ENCODE data around the gene ZNG1B.
A peak's percentile ranks its signal among the peaks of the same experiment; 100 is the strongest.
"Not testable (repeated sequence)": the region's sequence is repeated elsewhere in the genome, so short reads cannot be mapped to it uniquely, and the experiment has no call there.

The ZNG1B gene

DNA sequence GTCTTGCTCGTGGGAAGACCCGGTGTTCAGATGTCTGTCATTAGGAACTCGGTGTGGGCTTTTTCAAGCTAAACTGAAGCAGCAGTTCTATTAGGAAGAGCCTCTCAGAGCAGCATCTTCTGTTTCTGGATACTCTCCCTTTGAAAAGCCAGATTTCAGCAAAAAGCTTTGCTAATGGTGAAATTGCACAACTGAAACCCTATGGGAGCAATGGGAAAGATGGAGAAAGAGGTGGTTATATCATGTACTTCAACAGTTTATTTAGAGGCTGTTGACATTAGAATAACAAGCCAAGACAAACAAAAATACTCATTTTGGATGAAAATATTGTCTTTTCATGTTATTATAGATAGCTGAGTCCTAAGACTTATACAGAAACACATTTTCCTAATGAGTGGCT lies 91.4 kb downstream of the ZNG1B start:
- not testable (repeated sequence) for DNase-seq; H3K9me3 ChIP-seq (replicated peaks; ENCODE audit: insufficient read depth, low read length); H3K9me2 ChIP-seq (replicated peaks; ENCODE audit: insufficient read depth, low read length); H3K27me3 ChIP-seq (replicated peaks; ENCODE audit: insufficient read depth, low read length); H3K36me3 ChIP-seq (replicated peaks; ENCODE audit: insufficient read depth, low read length); H2AFZ ChIP-seq (ENCODE audit: low read length); H3K4me2 ChIP-seq (ENCODE audit: low read depth, low read length); H3K4me3 ChIP-seq (ENCODE audit: low read length); H3K79me2 ChIP-seq (ENCODE audit: low read length); H3K27ac ChIP-seq (ENCODE audit: low read length); H3K9ac ChIP-seq (ENCODE audit: low read length); H4K20me1 ChIP-seq (ENCODE audit: insufficient read depth, low read length); H3F3A ChIP-seq (ENCODE audit: insufficient read depth, low read length); H3K4me1 ChIP-seq (ENCODE audit: low read length)

DNA sequence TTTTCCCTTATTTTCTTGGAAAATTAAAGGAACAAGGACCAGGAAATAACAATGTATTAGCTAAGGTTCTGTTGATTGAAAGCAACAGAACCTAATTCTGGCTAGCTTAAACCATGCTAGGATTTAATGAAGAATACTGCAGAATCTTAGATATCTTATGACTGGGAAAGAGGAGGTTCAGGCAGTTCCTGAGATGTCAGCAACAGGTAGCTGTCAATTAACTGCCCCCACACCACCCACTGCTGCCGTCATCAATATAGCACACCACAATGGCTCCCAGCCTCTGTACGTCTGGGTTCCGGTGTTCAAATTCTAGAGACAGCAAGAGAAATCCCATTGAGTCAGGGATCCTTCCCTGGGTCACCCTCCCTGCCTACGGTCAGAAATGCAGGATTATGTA lies 95.5 kb downstream of the ZNG1B start:
- not testable (repeated sequence) for H3K9ac ChIP-seq (ENCODE audit: low read length); H2AFZ ChIP-seq (ENCODE audit: low read length); H4K20me1 ChIP-seq (ENCODE audit: insufficient read depth, low read length); H3K9me2 ChIP-seq (replicated peaks; ENCODE audit: insufficient read depth, low read length); H3K36me3 ChIP-seq (replicated peaks; ENCODE audit: insufficient read depth, low read length); H3K4me1 ChIP-seq (ENCODE audit: low read length); DNase-seq; H3K27ac ChIP-seq (ENCODE audit: low read length); H3K9me3 ChIP-seq (replicated peaks; ENCODE audit: insufficient read depth, low read length); H3K4me2 ChIP-seq (ENCODE audit: low read depth, low read length); H3K27me3 ChIP-seq (replicated peaks; ENCODE audit: insufficient read depth, low read length); H3K4me3 ChIP-seq (ENCODE audit: low read length); H3F3A ChIP-seq (ENCODE audit: insufficient read depth, low read length); H3K79me2 ChIP-seq (ENCODE audit: low read length)

DNA sequence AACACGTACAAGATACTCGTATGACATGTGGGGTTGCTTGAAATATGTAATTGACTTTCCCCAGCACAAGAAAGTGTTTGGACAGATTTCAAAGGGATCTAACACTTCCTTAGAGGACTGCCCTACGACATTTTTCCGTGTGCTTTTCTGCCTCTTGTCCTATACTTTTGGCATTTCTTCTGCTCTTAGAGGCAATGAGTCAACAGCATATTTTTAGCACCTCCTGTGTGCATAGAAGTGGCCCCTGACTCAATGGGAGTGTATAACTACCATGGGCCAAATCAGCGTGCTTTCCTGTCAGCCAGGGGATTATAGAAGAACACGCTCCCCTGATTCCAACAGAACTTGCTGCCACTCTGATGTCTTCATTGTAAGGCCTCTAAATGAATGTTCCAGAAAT lies 99.1 kb downstream of the ZNG1B start:
- H3K4me2 ChIP-seq (ENCODE audit: low read depth, low read length); H2AFZ ChIP-seq (ENCODE audit: low read length); H3K4me1 ChIP-seq (ENCODE audit: low read length); H3K9me2 ChIP-seq (replicated peaks; ENCODE audit: insufficient read depth, low read length); H4K20me1 ChIP-seq (ENCODE audit: insufficient read depth, low read length); H3K27me3 ChIP-seq (replicated peaks; ENCODE audit: insufficient read depth, low read length); H3K79me2 ChIP-seq (ENCODE audit: low read length); H3K27ac ChIP-seq (ENCODE audit: low read length); H3K9me3 ChIP-seq (replicated peaks; ENCODE audit: insufficient read depth, low read length); H3K36me3 ChIP-seq (replicated peaks; ENCODE audit: insufficient read depth, low read length); H3K9ac ChIP-seq (ENCODE audit: low read length); H3K4me3 ChIP-seq (ENCODE audit: low read length); DNase-seq; H3F3A ChIP-seq (ENCODE audit: insufficient read depth, low read length): not testable (repeated sequence)

DNA sequence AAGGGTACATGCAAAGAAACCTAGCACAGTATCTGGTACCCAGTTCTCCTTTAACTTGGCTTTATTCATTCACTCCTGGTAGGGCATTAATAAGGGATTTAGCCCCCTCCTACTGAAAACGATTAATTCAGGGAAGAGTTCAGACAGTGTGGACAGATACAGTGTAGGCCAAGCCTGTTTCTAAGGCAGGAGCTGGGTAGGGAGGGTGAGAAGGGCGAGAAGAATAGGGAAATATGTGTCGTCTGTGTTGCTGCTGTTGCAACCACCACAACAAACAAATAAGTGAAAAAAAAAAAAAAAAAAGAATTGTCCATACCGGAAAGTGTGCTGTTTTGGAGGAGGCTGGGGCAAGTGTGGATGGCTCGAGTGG lies 103.3 kb downstream of the ZNG1B start:
- not testable (repeated sequence) for H3K9ac ChIP-seq (ENCODE audit: low read length); H3K36me3 ChIP-seq (replicated peaks; ENCODE audit: insufficient read depth, low read length); H2AFZ ChIP-seq (ENCODE audit: low read length); H4K20me1 ChIP-seq (ENCODE audit: insufficient read depth, low read length); DNase-seq; H3K79me2 ChIP-seq (ENCODE audit: low read length); H3K27me3 ChIP-seq (replicated peaks; ENCODE audit: insufficient read depth, low read length); H3K9me3 ChIP-seq (replicated peaks; ENCODE audit: insufficient read depth, low read length); H3K9me2 ChIP-seq (replicated peaks; ENCODE audit: insufficient read depth, low read length); H3K4me1 ChIP-seq (ENCODE audit: low read length); H3K4me3 ChIP-seq (ENCODE audit: low read length); H3K27ac ChIP-seq (ENCODE audit: low read length); H3F3A ChIP-seq (ENCODE audit: insufficient read depth, low read length); H3K4me2 ChIP-seq (ENCODE audit: low read depth, low read length)

DNA sequence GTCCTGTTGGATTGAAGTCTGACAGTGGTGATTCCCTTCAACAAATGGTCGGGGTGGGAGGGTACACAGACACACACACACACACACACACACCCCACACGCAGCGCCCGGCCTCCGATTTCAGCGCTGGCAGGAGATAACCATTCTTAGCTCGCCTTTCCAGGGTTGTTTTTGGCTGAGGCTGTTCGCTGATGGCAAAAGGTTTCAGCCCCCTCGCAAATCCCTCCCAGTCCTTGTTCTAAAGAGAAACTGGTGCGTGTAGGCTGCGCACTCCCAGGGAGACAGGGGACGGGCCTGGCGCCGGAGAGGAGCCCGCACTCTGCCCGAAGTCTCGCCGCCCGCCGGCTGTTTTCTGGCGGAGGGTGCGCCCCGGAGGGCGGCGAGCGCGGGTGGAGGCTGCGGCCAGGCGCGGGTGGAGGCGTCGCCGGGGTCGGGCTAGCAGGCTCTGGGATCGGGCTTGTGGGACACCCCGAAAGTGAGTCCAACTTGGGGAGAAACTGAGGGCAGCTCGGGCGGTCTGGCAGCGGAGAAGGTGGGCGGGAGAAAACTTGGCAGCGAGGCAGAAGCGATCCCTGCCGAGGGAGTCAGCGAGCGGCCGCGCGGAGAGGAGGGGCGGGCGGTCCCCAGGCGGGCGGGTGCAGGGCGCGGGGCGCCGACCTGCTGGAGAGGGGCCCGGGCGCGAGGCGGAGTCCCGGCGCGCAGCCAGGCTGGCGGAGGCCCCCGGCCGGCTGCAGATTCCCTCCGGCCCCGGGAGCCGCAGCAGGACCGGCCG lies 103.9 kb downstream of the ZNG1B start:
- H3K27me3 ChIP-seq (replicated peaks; ENCODE audit: insufficient read depth, low read length); H3K9me2 ChIP-seq (replicated peaks; ENCODE audit: insufficient read depth, low read length); H3K79me2 ChIP-seq (ENCODE audit: low read length); H3K9ac ChIP-seq (ENCODE audit: low read length); H3K27ac ChIP-seq (ENCODE audit: low read length); H3K9me3 ChIP-seq (replicated peaks; ENCODE audit: insufficient read depth, low read length); H3K36me3 ChIP-seq (replicated peaks; ENCODE audit: insufficient read depth, low read length); H3F3A ChIP-seq (ENCODE audit: insufficient read depth, low read length); H3K4me1 ChIP-seq (ENCODE audit: low read length); H4K20me1 ChIP-seq (ENCODE audit: insufficient read depth, low read length): not testable (repeated sequence)
- H3K4me3 ChIP-seq (ENCODE audit: low read length), result peak overlapping the region; percentile 39
- peak overlapping the region; percentile 45; the same call in 1 of the 2 replicates for H2AFZ ChIP-seq (ENCODE audit: low read length)
- peak overlapping the region; percentile 65; the same call in 1 of the 2 replicates for H3K4me2 ChIP-seq (ENCODE audit: low read depth, low read length)
- peak; percentile 5 for DNase-seq

DNA sequence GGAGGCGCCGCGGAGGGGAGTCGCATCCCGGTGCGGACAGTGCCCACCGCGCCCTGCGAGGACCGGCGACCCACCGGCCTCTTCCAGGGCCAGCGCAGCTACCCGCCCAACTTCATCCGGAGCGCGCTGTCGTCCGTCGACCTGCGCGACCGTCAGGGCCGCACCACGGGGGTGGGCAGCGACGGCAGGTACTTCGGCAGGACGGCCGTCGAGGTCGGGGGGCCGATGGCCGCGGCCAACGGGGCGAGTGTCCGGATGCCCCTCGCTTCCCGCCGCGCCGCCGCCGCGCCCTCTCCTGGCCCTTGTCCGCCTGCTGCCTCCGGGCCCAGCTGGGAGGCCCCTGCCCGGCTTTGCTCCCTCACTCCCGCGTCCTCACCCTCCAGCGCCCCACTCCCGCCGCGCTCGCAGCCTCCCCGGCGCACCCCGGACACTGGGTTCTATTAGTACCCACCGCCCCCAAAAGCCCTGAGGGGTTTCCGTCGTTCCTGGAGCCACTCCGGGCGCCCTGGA lies 104.5 kb downstream of the ZNG1B start:
- H2AFZ ChIP-seq (ENCODE audit: low read length); H3K27ac ChIP-seq (ENCODE audit: low read length); DNase-seq; H3K4me3 ChIP-seq (ENCODE audit: low read length); H3F3A ChIP-seq (ENCODE audit: insufficient read depth, low read length); H3K9me3 ChIP-seq (replicated peaks; ENCODE audit: insufficient read depth, low read length); H3K9me2 ChIP-seq (replicated peaks; ENCODE audit: insufficient read depth, low read length); H3K79me2 ChIP-seq (ENCODE audit: low read length); H4K20me1 ChIP-seq (ENCODE audit: insufficient read depth, low read length); H3K27me3 ChIP-seq (replicated peaks; ENCODE audit: insufficient read depth, low read length); H3K9ac ChIP-seq (ENCODE audit: low read length); H3K4me1 ChIP-seq (ENCODE audit: low read length); H3K36me3 ChIP-seq (replicated peaks; ENCODE audit: insufficient read depth, low read length): not testable (repeated sequence)
- H3K4me2 ChIP-seq (ENCODE audit: low read depth, low read length), result peak overlapping the region; percentile 47; the same call in 1 of the 2 replicates

DNA sequence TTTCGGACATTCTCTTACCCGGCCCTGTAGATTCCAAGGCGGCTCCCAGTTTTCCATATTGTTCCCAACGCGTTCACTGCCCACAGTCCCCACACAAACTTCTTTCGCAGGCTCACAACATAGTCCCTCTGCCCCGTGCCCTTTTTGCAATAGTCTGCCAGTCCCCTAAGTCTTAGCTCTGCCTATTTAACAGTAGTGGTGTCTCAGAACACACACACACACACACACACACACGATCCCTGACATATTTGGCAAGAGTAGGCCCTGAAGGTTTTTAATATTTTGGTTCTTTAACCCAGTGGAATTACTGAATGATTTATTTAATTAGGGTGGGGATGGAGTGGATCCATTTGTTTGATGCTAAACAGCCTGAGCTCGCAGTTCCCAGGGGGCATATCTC lies 105.0 kb downstream of the ZNG1B start:
- DNase-seq; H3K9ac ChIP-seq (ENCODE audit: low read length); H3K27me3 ChIP-seq (replicated peaks; ENCODE audit: insufficient read depth, low read length); H3F3A ChIP-seq (ENCODE audit: insufficient read depth, low read length); H3K36me3 ChIP-seq (replicated peaks; ENCODE audit: insufficient read depth, low read length); H3K79me2 ChIP-seq (ENCODE audit: low read length); H2AFZ ChIP-seq (ENCODE audit: low read length); H4K20me1 ChIP-seq (ENCODE audit: insufficient read depth, low read length); H3K9me3 ChIP-seq (replicated peaks; ENCODE audit: insufficient read depth, low read length); H3K4me2 ChIP-seq (ENCODE audit: low read depth, low read length); H3K9me2 ChIP-seq (replicated peaks; ENCODE audit: insufficient read depth, low read length); H3K27ac ChIP-seq (ENCODE audit: low read length); H3K4me3 ChIP-seq (ENCODE audit: low read length); H3K4me1 ChIP-seq (ENCODE audit: low read length): not testable (repeated sequence)
